ENCODE results near the gene KCNQ5.

DNA sequence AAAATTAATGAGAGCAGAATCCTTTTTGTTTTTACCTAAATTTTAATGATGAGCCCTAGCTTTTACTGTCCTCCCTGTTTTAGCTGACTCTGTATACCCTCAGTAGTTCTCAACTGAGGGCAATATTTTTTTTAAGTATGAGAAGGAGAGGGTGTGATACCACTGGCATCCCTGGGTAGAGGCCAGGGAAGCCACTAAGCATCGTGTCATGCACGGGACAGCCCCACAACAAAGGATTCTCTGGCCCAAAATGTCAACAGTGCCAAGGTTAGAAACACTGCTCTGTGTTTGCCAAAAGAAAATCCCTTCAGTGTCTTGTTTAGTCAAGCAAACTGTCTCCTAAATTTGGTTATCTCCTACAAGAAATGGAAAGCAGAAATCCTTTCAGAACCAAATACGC lies 210.4 kb downstream of the KCNQ5 start:
- TF ChIP-seq, protein P1, sequence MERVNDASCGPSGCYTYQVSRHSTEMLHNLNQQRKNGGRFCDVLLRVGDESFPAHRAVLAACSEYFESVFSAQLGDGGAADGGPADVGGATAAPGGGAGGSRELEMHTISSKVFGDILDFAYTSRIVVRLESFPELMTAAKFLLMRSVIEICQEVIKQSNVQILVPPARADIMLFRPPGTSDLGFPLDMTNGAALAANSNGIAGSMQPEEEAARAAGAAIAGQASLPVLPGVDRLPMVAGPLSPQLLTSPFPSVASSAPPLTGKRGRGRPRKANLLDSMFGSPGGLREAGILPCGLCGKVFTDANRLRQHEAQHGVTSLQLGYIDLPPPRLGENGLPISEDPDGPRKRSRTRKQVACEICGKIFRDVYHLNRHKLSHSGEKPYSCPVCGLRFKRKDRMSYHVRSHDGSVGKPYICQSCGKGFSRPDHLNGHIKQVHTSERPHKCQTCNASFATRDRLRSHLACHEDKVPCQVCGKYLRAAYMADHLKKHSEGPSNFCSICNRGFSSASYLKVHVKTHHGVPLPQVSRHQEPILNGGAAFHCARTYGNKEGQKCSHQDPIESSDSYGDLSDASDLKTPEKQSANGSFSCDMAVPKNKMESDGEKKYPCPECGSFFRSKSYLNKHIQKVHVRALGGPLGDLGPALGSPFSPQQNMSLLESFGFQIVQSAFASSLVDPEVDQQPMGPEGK (tag by site-specific recombination; IDR thresholded peaks at IDR 0.05): no peak
- TF ChIP-seq ZNF473 (tag by site-specific recombination; IDR thresholded peaks at IDR 0.05): no peak

Measured in HEK293 (cell line).